OCI-LY3 (cell line): ENCODE results near the gene POU3F3.

Source experiments
- H2AFZ ChIP-seq: fragments of 200-600, 300-600 bp; shearing (Covaris generic); 2 replicates; pipeline ENCODE4 v1.6.0; 2014; ENCODE audit warnings: antibody characterized with exemption, low read depth, low read length
- H3K27ac ChIP-seq: fragments of 200-600, 300-600 bp; sonication (generic); 2 replicates; pipeline ENCODE4 v1.5.1; 2014; ENCODE audit warnings: mild to moderate bottlenecking, low read length, moderate library complexity, mixed read lengths
- H3K27me3 ChIP-seq: fragments of 200-600, 300-600 bp; sonication (generic); 2 replicates; pipeline ENCODE4 v1.6.1; 2014; ENCODE audit warnings: low read depth, low read length, mixed read lengths
- H3K36me3 ChIP-seq: fragments of 200-600, 300-600 bp; sonication (generic); replicated peaks from 2 replicates; pipeline ENCODE3; 2014; ENCODE audit warnings: low read depth, low read length, mixed read lengths
- H3K4me1 ChIP-seq: fragments of 300-600, 200-600 bp; sonication (generic); 2 replicates; pipeline ENCODE4 v1.6.1; 2014; ENCODE audit warnings: low read length, mixed read lengths
- H3K4me2 ChIP-seq: fragments of 200-600, 300-600 bp; sonication (generic); 2 replicates; pipeline ENCODE4 v1.6.1; 2014; ENCODE audit warnings: low read length, mixed read lengths
- H3K4me3 ChIP-seq: fragments of 300-600, 200-600 bp; sonication (generic); 2 replicates; pipeline ENCODE4 v1.5.1; 2014; ENCODE audit warnings: antibody characterized with exemption, mild to moderate bottlenecking, low read length, moderate library complexity
- H3K79me2 ChIP-seq: fragments of 300-600, 200-600 bp; shearing (Covaris generic); 2 replicates; pipeline ENCODE4 v1.6.1; 2014; ENCODE audit warnings: mild to moderate bottlenecking, low read length, mixed read lengths
- H3K9ac ChIP-seq: fragments of 300-600, 200-600 bp; shearing (Covaris generic); 2 replicates; pipeline ENCODE4 v1.6.0; 2014; ENCODE audit warnings: mild to moderate bottlenecking, low read length, moderate library complexity
- H3K9me3 ChIP-seq: fragments of 200-600, 300-600 bp; shearing (Covaris generic); 2 replicates; pipeline ENCODE4 v1.6.1; 2014; ENCODE audit warnings: low read length, mixed read lengths; ENCODE audit not compliant: insufficient read depth
- H4K20me1 ChIP-seq: fragments of 200-600, 300-600 bp; sonication (generic); 2 replicates; pipeline ENCODE4 v1.6.1; 2016; ENCODE audit warnings: low read length, mixed read lengths; ENCODE audit not compliant: insufficient read depth
- EZH2phosphoT487 ChIP-seq: fragments of 200-600 bp; shearing (Covaris generic); IDR thresholded peaks from 2 replicates; pipeline ENCODE4 v1.6.1; 2018; ENCODE audit warnings: antibody characterized with exemption, mixed run types, low read depth
- TF ChIP-seq, protein P1 (sequence below): fragments of 200-600, 300-600 bp; sonication (generic); IDR thresholded peaks from 2 replicates; pipeline ENCODE4 v1.5.1; 2014; ENCODE audit warnings: antibody characterized with exemption, low read length, low read depth

POU3F3 gene

GRCh38 chr2:104876606-104877570, 23.0 kb downstream of the POU3F3 start:
- H3K9ac ChIP-seq, result no peak overlapping the region
- H3K4me3 ChIP-seq, result no peak overlapping the region
- H3K27me3 ChIP-seq, result peaks cover 37% of the 10 kb centered on the region
- H4K20me1 ChIP-seq, result no peaks in the 10 kb centered on the region
- H3K9me3 ChIP-seq, result no peaks in the 10 kb centered on the region
- no peaks in the 10 kb centered on the region for H3K79me2 ChIP-seq
- H3K4me1 ChIP-seq, result peaks cover 9% of the 10 kb centered on the region; the same call in 1 of the 2 replicates
- H3K36me3 ChIP-seq, result no peaks in the 10 kb centered on the region
- TF ChIP-seq, protein P1, sequence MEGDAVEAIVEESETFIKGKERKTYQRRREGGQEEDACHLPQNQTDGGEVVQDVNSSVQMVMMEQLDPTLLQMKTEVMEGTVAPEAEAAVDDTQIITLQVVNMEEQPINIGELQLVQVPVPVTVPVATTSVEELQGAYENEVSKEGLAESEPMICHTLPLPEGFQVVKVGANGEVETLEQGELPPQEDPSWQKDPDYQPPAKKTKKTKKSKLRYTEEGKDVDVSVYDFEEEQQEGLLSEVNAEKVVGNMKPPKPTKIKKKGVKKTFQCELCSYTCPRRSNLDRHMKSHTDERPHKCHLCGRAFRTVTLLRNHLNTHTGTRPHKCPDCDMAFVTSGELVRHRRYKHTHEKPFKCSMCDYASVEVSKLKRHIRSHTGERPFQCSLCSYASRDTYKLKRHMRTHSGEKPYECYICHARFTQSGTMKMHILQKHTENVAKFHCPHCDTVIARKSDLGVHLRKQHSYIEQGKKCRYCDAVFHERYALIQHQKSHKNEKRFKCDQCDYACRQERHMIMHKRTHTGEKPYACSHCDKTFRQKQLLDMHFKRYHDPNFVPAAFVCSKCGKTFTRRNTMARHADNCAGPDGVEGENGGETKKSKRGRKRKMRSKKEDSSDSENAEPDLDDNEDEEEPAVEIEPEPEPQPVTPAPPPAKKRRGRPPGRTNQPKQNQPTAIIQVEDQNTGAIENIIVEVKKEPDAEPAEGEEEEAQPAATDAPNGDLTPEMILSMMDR, result no peak
- no peak for TF ChIP-seq EZH2phosphoT487
- H3K27ac ChIP-seq, result no peak overlapping the region
- no peak overlapping the region for H2AFZ ChIP-seq
- H3K4me2 ChIP-seq, result no peak overlapping the region

DNA sequence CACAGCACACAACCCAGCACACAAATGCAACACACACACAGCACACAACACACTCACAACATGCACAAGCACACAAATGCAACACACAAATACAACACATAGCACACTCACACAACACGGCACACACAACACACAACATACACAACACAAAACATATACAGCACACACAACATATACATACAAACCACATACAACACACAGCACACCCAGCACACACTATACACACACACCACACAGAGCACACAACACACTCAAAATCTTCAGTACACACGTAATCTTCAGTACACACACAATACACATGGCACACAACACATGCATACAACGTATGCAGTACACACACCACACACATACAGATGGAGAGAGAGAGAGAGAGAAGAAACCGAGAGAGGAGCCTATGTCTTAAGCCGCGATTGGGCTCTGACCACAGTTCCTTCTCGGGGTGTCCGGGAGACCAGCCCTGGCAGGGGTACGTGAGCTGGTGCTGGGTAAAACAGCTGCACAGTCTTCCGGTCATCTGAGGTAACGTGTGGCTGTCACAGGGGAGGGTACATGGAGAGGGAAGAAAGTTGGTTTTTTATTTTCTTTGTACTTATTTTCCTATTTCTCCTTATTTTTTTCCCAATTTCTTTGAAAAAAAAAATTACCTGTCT, 25.1 kb downstream of the POU3F3 start:
- no peak overlapping the region for H3K4me2 ChIP-seq
- H3K4me3 ChIP-seq, result no peak overlapping the region
- TF ChIP-seq, protein P1, result no peak
- no peak for TF ChIP-seq EZH2phosphoT487
- peaks cover 44% of the 10 kb centered on the region for H3K27me3 ChIP-seq
- H2AFZ ChIP-seq, result no peak overlapping the region
- no peaks in the 10 kb centered on the region for H3K79me2 ChIP-seq
- H3K36me3 ChIP-seq, result no peaks in the 10 kb centered on the region
- no peak overlapping the region for H3K27ac ChIP-seq
- no peak overlapping the region for H3K9ac ChIP-seq
- H4K20me1 ChIP-seq, result no peaks in the 10 kb centered on the region
- H3K9me3 ChIP-seq, result no peaks in the 10 kb centered on the region
- peaks cover 7% of the 10 kb centered on the region; the same call in 1 of the 2 replicates for H3K4me1 ChIP-seq

DNA sequence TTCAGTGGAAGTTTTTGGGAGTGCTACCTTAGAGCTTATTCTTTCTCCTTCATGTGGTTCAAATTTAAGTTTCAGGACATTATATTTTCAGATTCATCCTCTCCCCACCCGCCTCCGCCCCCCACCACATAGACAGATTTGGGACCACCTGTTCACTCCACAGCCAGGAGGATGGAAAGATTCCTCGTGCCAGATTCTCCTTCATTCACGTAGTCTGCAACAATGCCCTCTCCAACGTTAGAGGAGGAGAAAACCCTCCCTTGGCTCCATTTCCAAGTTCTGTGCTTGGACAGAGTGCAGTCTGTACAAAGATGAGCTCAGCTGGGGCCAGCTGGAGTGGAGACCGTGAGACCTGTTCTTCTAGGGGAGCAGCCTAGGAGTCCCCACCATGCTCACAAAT, 26.2 kb downstream of the POU3F3 start:
- Histone ChIP-seq H3K79me2 (no peaks in the 10 kb centered on the region), H3K9ac (no peak overlapping the region), H4K20me1 (no peaks in the 10 kb centered on the region), H2AFZ (no peak overlapping the region), H3K9me3 (no peaks in the 10 kb centered on the region), H3K4me2 (no peak overlapping the region), H3K4me1 (peaks cover 4% of the 10 kb centered on the region; the same call in 1 of the 2 replicates), H3K4me3 (no peak overlapping the region), H3K36me3 (no peaks in the 10 kb centered on the region), H3K27ac (no peak overlapping the region), H3K27me3 (peaks cover 55% of the 10 kb centered on the region)
- no peak for TF ChIP-seq EZH2phosphoT487
- TF ChIP-seq, protein P1, result no peak

GRCh38 chr2:104883357-104883756, 29.4 kb downstream of the POU3F3 start:
- no peaks in the 10 kb centered on the region for H3K36me3 ChIP-seq
- no peak overlapping the region for H3K27ac ChIP-seq
- H2AFZ ChIP-seq, result no peak overlapping the region
- no peak for TF ChIP-seq EZH2phosphoT487
- TF ChIP-seq, protein P1, result no peak
- H3K4me3 ChIP-seq, result no peak overlapping the region
- H3K9ac ChIP-seq, result no peak overlapping the region
- H3K27me3 ChIP-seq, result peaks cover 58% of the 10 kb centered on the region
- no peak overlapping the region for H3K4me2 ChIP-seq
- no peaks in the 10 kb centered on the region for H3K4me1 ChIP-seq
- no peaks in the 10 kb centered on the region for H4K20me1 ChIP-seq
- H3K79me2 ChIP-seq, result no peaks in the 10 kb centered on the region
- H3K9me3 ChIP-seq, result no peaks in the 10 kb centered on the region
